ENCODE results near the gene GRXCR2.

GRXCR2 gene

GRCh38 chr5:145834917-145835847 lies 37.6 kb downstream of the GRXCR2 start, which contains the start of gene PRELID2:
Gene PRELID2, minus strand, starts transcription at chr5:145835342. Its CDS starts 91 bp downstream, at chr5:145835251.
- peak; percentile 88 for DNase-seq

GRCh38 chr5:145834554-145834916 lies 38.3 kb downstream of the GRXCR2 start:
- no peak for DNase-seq

- no peak for DNase-seq
Measured at GRCh38 chr5:145833631-145834200, 39.1 kb downstream of the GRXCR2 start.

- DNase-seq: peak; percentile 29
Measured at GRCh38 chr5:145830594-145830993, 42.2 kb downstream of the GRXCR2 start.

- no peak for DNase-seq
Measured at GRCh38 chr5:145829708-145830361, 43.0 kb downstream of the GRXCR2 start.

- DNase-seq: no peak
Measured at GRCh38 chr5:145826895-145827674, 45.7 kb downstream of the GRXCR2 start.

- DNase-seq: peak; percentile 57
Measured at GRCh38 chr5:145825751-145826180, 47.0 kb downstream of the GRXCR2 start.

- peak; percentile 5 for DNase-seq
Measured at GRCh38 chr5:145824040-145824439, 48.8 kb downstream of the GRXCR2 start.

- DNase-seq: no peak
Measured at GRCh38 chr5:145818604-145819003, 54.2 kb downstream of the GRXCR2 start.

- no peak for DNase-seq
Measured at GRCh38 chr5:145812877-145813276, 59.9 kb downstream of the GRXCR2 start.

- DNase-seq: peak; percentile 18
Measured at GRCh38 chr5:145811834-145812625, 60.8 kb downstream of the GRXCR2 start.

All from fibroblast of skin of right quadriceps (primary cell).